GM18909 (cell line): ENCODE measurements around the gene FASN.

Experiments
- ATAC-seq: cut with Tn5 transposase; IDR thresholded peaks from one replicate; pipeline ENCODE4 v1.9.1; 2021; ENCODE audit warnings: mild to moderate bottlenecking; ENCODE audit not compliant: unreplicated experiment, poor library complexity

Gene FASN

GRCh38 chr17:82078433-82078832 lies 19.6 kb downstream of the FASN start:
- no peak for ATAC-seq

- no peak for ATAC-seq
Observed at GRCh38 chr17:82077617-82078358, 20.2 kb downstream of the FASN start.

GRCh38 chr17:82076785-82077591 lies 21.0 kb downstream of the FASN start:
- no peak for ATAC-seq

- ATAC-seq: no peak
Observed at GRCh38 chr17:82076018-82076784, 21.8 kb downstream of the FASN start.

- no peak for ATAC-seq
Observed at GRCh38 chr17:82073446-82073845, 24.6 kb downstream of the FASN start.

- no peak for ATAC-seq
Observed at GRCh38 chr17:82072827-82073226, 25.2 kb downstream of the FASN start.

- no peak for ATAC-seq
Observed at GRCh38 chr17:82070611-82071010, 27.4 kb downstream of the FASN start.

- peak; percentile 80 for ATAC-seq
Observed at GRCh38 chr17:82065638-82066303, 32.3 kb downstream of the FASN start, which contains the start of gene DUS1L. Gene DUS1L, minus strand, starts transcription at chr17:82065804. Its CDS starts 745 bp downstream, at chr17:82065059.

GRCh38 chr17:82065193-82065637 lies 32.8 kb downstream of the FASN start:
- peak; percentile 44 for ATAC-seq

GRCh38 chr17:82064433-82065192 lies 33.4 kb downstream of the FASN start:
- no peak for ATAC-seq

- no peak for ATAC-seq
Observed at GRCh38 chr17:82063424-82064415, 34.3 kb downstream of the FASN start.

GRCh38 chr17:82062984-82063368 lies 35.1 kb downstream of the FASN start:
- ATAC-seq: no peak

- no peak for ATAC-seq
Observed at GRCh38 chr17:82062076-82062983, 35.7 kb downstream of the FASN start.

GRCh38 chr17:82061047-82061925 lies 36.8 kb downstream of the FASN start:
- ATAC-seq: no peak

GRCh38 chr17:82060614-82061013 lies 37.4 kb downstream of the FASN start:
- no peak for ATAC-seq

- no peak for ATAC-seq
Observed at GRCh38 chr17:82060001-82060380, 38.0 kb downstream of the FASN start.
